Esophagus squamous epithelium (tissue), 5 donors: Measurements from ENCODE around the gene MATN1. TPM values are rescaled to one million over a fixed set of nuclear protein-coding genes. Genes with fewer than 3 reads are reported as not detected.

Experiments
- DNase-seq: peaks from one replicate; lab custom pipeline; 2025; lab: John Stamatoyannopoulos, UW
- H3K27ac ChIP-seq, 4 donors: fragments of 200-600 bp; sonication (generic); one replicate each; pipeline ENCODE4 v1.5.1; 2016 to 2019; ENCODE audit warnings: mild to moderate bottlenecking in 1 of 4
- H3K27me3 ChIP-seq, 4 donors: fragments of 200-600 bp; sonication (generic); 1 replicate in 3 of 4; 2 replicates in 1 of 4; pipeline versions ENCODE4 v1.5.1 to v1.6.0; 2017 to 2021; ENCODE audit warnings: antibody characterized with exemption in 1 of 4
- H3K36me3 ChIP-seq, 3 donors: fragments of 200-600 bp; sonication (generic); one replicate each; pipeline ENCODE4 v1.5.1; 2016 to 2019
- H3K4me1 ChIP-seq, 3 donors: fragments of 200-600 bp; sonication (generic); one replicate each; pipeline ENCODE4 v1.5.1; 2017 to 2019
- H3K4me3 ChIP-seq, 4 donors: fragments of 200-600 bp; sonication (generic); 1 replicate in 3 of 4; 2 replicates in 1 of 4; pipeline ENCODE4 v1.5.1; 2016 to 2019; ENCODE audit warnings: mild to moderate bottlenecking in 2 of 4, moderate library complexity in 1 of 4
- H3K9me3 ChIP-seq, 3 donors: fragments of 200-600 bp; sonication (generic); one replicate each; pipeline ENCODE4 v1.5.1; 2016 to 2019
- POLR2A ChIP-seq, 4 donors: fragments of 450-650 bp; IDR thresholded peaks; one replicate each; pipeline ENCODE4 v1.6.1; 2017; ENCODE audit warnings: antibody characterized with exemption in 4 of 4, mild to moderate bottlenecking in 4 of 4, moderate library complexity in 3 of 4
- WGBS, 2 donors: methylation state at CpG; one replicate each; pipeline ENCODE4 v1.1.5; 2018; 5-methylcytosine and 5-hydroxymethylcytosine counted together
- intact Hi-C: fragments of 100-400 bp; cut with DNase I; formaldehyde crosslinking; loops from one replicate; pipeline ENCODE4 v1.15.0; 2022
- total RNA-seq, 4 donors: library from RNA; depleted of rRNA; stranded (reverse); fragments of >200 nt; gene quantifications; one replicate each; pipeline ENCODE4 v1.1.0, GENCODE V29; 2016
- TF ChIP-seq, protein P1 (sequence below), 6 experiments: fragments of 450-650 bp in 4 of 6; fragments of 200-600 bp in 2 of 6; sonication (generic) in 2 of 6; IDR thresholded peaks; one replicate each; pipeline ENCODE4 v1.5.1; 2016 to 2019; ENCODE audit warnings: antibody characterized with exemption in 6 of 6, mild to moderate bottlenecking in 4 of 6, moderate library complexity in 4 of 6
- donor health status: DM: yes; HTN: yes; CAD: no.

MATN1 gene
- total RNA-seq, 4 donors from 2014 or later: not detected

DNA sequence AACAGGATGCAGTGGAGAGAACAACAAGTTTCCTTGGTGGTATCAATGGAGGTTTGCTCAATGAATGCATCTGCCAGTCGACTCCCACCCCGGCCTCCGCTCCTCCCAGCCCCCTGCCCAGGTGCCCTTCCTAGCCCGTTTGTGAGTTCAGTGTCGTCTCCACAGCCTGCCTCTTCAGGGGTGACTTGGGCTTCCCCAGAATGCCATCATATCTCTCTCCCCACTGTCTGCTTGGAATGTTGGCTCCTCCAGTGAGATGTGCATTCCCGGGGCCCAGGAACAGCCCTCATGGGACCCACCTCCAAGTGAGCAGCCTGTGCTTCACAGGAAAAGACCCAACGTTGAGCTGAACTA is 30.5 kb downstream of the MATN1 start:
- Histone ChIP-seq H3K4me3 (no peak overlapping the region), H3K9me3 (no peaks in the 10 kb centered on the region), H3K27me3 (peaks cover 0 to 45% (median 0%) of the 10 kb centered on the region in 4 donors), H3K4me1 (peaks cover 0 to 35% (median 7%) of the 10 kb centered on the region in 3 donors), H3K36me3 (no peaks in the 10 kb centered on the region), H3K27ac (peak overlapping the region in 1 of 4 donors; percentile 49)
- 64 to 83% methylated on average over 4 to 7 of the region's 7 CpGs for WGBS, 2 donors
- intact Hi-C loops: no loop called here
- DNase-seq: no peak
- no peak for TF ChIP-seq POLR2A (IDR thresholded peaks at IDR 0.05)
- TF ChIP-seq, protein P1, sequence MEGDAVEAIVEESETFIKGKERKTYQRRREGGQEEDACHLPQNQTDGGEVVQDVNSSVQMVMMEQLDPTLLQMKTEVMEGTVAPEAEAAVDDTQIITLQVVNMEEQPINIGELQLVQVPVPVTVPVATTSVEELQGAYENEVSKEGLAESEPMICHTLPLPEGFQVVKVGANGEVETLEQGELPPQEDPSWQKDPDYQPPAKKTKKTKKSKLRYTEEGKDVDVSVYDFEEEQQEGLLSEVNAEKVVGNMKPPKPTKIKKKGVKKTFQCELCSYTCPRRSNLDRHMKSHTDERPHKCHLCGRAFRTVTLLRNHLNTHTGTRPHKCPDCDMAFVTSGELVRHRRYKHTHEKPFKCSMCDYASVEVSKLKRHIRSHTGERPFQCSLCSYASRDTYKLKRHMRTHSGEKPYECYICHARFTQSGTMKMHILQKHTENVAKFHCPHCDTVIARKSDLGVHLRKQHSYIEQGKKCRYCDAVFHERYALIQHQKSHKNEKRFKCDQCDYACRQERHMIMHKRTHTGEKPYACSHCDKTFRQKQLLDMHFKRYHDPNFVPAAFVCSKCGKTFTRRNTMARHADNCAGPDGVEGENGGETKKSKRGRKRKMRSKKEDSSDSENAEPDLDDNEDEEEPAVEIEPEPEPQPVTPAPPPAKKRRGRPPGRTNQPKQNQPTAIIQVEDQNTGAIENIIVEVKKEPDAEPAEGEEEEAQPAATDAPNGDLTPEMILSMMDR (IDR thresholded peaks at IDR 0.05): no peak

DNA sequence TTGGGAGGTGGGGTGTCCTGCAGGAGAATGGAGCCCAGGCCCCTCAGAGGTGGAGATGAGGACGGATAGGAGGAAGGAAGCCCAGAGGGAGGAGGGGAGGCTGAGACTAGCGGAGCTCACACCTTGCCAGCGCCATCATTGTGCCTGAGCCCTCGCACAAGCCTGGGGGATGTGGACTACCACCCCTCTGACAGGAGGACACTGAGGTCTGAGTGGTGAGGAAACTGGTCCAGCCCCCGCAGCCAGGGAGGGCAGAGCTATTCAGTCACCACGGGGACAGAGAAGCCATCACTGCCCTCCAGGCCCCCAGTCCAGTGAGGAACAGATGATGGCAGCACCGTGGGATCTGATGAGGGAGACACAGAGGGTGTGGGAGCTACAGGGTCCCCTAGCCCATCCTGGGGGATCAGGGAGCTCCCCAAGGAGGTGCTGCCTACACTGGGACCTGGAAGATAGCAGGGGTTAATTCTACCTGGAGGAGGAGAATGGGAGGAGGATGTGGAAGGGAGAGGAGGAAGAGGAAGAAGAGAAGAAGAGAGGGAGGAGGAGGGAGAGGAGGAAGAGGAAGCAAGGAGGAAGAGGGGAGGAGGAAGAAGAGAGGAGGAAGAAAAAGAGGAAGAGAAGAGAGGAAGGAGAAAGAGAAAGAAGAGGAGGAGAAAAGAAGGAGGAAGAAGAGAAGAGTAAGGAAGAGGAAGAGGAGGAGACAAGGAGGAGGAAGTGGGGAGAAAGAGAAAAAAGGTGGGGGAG is 31.0 kb downstream of the MATN1 start:
- Histone ChIP-seq H3K27ac (peak overlapping the region in 1 of 4 donors; percentile 49), H3K4me3 (no peak overlapping the region), H3K36me3 (no peaks in the 10 kb centered on the region), H3K9me3 (no peaks in the 10 kb centered on the region), H3K27me3 (peaks cover 0 to 49% (median 0%) of the 10 kb centered on the region in 4 donors), H3K4me1 (peaks cover 0 to 29% (median 3%) of the 10 kb centered on the region in 3 donors)
- intact Hi-C loops: no loop called here
- WGBS, 2 donors: 68 to 70% methylated on average over 3 to 7 of the region's 7 CpGs
- TF ChIP-seq POLR2A (IDR thresholded peaks at IDR 0.05): no peak
- TF ChIP-seq, protein P1 (IDR thresholded peaks at IDR 0.05): no peak
- DNase-seq: no peak

DNA sequence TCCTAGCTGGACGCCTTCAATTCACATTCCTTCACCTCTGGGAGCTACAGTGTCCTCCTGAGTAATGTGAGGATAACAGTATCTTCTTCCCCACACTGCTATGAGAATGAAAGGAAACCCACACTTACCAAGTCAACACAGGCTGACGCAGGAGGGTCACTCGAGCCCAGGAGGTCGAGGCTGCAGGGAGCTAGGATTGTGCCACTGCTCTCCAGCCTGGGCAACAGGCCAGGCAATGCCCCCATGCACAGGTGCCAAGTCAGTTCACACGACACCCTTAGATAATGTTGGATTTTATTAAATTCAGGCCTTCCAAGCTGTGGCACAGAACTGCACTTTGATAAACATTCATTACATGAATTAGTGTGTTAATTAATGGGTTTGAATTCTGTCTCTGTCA is 31.9 kb downstream of the MATN1 start:
- Histone ChIP-seq H3K4me3 (no peak overlapping the region), H3K27ac (peak overlapping the region in 1 of 4 donors; percentile 44), H3K36me3 (no peaks in the 10 kb centered on the region), H3K9me3 (no peaks in the 10 kb centered on the region), H3K4me1 (peaks cover 0 to 28% (median 3%) of the 10 kb centered on the region in 3 donors), H3K27me3 (peaks cover 0 to 57% (median 0%) of the 10 kb centered on the region in 4 donors)
- WGBS, 2 donors: 52 to 83% methylated on average over 3 to 5 of the region's 5 CpGs
- DNase-seq: no peak
- intact Hi-C loops: no loop called here
- TF ChIP-seq POLR2A (IDR thresholded peaks at IDR 0.05): no peak
- TF ChIP-seq, protein P1 (IDR thresholded peaks at IDR 0.05): no peak

DNA sequence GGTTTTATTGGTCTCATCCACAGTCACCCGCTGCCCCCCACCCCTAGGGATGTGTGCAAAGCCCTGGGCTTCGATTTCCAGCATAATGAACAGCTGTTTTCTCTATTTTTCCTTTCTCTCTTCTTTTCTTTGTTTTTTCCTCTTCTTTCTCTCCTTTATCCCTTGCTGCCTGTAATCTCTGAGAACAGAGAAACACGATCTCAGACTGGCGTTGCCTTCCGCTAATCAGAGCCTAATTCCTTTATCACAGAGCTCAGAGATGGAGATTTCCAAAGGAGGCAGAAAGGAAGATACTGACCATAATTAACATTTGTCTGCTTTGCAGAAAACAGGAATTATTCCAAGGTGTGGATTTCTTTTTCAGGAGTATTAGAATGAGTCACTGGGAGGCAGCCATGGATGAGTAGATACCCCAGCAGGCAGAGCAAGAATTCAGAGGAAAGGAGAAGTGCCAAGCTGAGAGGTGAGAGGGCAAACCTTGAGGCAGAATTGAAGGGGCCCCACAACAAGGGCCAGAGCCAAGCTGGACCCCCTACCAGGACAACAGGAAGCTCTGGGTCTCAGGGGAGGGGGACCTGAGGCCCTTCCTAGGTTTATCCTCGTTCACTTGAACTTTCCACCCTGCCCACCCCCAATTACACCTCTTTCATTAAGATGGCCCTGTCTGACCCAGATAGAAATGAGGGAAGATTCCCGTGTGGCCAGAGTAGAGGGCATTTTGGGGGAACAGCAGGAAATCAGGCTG is 33.3 kb downstream of the MATN1 start:
- DNase-seq: no peak
- 35 to 51% methylated on average over 7 of the region's 7 CpGs for WGBS, 2 donors
- Histone ChIP-seq H3K4me1 (peaks cover 3 to 23% (median 6%) of the 10 kb centered on the region in 3 donors), H3K36me3 (no peaks in the 10 kb centered on the region), H3K9me3 (no peaks in the 10 kb centered on the region), H3K27ac (peak overlapping the region in 1 of 4 donors; percentile 73), H3K27me3 (peaks cover 0 to 66% (median under 1%) of the 10 kb centered on the region in 4 donors), H3K4me3 (no peak overlapping the region)
- intact Hi-C loops: no loop called here
- TF ChIP-seq, protein P1 (IDR thresholded peaks at IDR 0.05): no peak
